K562 treated with DMSO at 1 percent for 48 hours (cell line): ENCODE results near the gene MRPL14. TPM values are rescaled to one million over a fixed set of nuclear protein-coding genes. Genes with fewer than 3 reads are reported as not detected.

Experiments used
- total RNA-seq: library from RNA; unstranded; fragments of 300-600 nt; gene quantifications from 2 replicates; pipeline ENCODE4 v1.2.3, GENCODE V29; 2022; ENCODE audit warnings: low replicate concordance; ENCODE audit errors: extremely low read depth

The MRPL14 gene
- not detected in 2 replicates for total RNA-seq

DNA sequence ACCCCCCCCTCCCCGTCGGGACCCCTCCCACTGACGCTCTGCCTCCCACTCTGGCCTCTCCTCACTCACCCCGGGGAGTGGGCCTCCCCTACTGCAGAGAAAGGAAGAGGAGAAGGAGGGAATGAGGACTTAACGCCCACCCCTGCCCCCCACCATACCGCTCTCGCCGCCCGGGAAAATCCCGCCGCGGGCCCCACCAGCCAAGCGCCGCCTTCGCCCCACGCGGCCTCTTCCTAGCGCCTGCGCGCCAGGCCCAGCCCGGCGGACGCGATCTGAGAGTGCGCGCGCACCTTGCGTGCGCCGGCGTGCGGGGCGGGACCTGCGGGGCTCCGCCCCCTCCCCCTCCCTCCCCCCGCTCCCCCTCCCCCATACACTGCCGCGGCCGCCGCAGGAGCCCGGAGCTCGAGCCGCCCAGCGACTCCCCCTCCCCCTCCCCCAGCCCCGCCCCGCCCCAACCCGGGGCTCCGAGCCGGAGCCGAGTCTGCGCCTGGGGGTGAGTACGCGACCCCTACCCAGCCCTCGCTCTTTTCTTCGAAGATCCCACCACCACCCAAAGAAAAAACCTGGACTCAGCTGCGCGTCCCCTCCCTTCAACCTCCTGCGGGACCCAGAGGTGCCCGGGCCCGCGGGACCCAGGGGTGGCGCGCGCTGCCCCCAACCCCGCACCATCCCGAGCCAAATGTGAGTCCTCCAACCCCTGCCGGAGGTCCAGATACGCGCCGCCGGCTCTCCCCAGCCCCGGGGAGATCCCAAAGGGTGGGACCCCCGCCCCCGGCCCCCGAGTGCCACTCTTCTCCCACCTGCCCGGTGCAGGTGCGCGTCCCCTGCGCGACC, at the start of gene MRPL14, which contains the start of gene TMEM63B:
MRPL14 (minus strand) TSS at position 267 of the 834 bp plus-strand sequence. CDS start 10,841 bp downstream, outside the sequence.
TMEM63B (plus strand) TSS at position 369 of the 834 bp plus-strand sequence. CDS start 7,031 bp downstream, outside the sequence.

DNA sequence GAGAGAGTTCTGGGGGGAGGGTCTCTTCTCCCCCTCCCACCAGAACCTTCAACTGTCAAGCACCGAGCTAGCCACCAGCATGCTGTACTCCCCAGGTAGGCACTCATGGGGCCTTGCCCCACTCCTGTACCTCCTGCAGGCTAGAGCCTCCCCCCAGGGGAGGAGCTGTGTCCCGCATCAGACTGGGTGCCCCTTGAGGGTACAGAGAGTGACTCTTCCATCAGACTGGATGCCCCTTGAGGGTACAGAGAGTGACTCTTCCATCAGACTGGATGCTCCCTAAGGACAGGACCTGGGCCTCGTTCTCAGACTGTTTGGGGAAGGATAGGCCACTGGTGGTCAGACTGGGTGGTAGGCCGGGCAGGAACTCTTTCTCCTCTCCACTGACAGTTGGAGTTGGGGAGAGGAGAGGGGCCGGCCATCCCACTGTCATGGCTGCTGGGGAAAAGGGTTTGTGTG, 31.5 kb upstream of the MRPL14 start, which contains the start of gene CAPN11:
CAPN11 (plus strand) TSS at position 51 of the 459 bp plus-strand sequence; CDS start at position 80, 29 bp downstream.

Other genes starting within 250 kb of the MRPL14 start
- gene TMEM63B, start 102 bp upstream of the MRPL14 start, total RNA-seq = not detected in 2 replicates
- gene CAPN11, start 31.4 kb upstream of the MRPL14 start, total RNA-seq = not detected in 2 replicates
- gene MYMX, start 89.5 kb upstream of the MRPL14 start, total RNA-seq = not detected in 2 replicates
- 971 TPM in 1 of 2 replicates, not detected in the other for gene SLC29A1, start 96.1 kb upstream of the MRPL14 start, total RNA-seq
- 694 and 765 TPM in 2 replicates for gene HSP90AB1, start 119.6 kb upstream of the MRPL14 start, total RNA-seq
- not detected in 2 replicates for gene SLC35B2, start 130.1 kb upstream of the MRPL14 start, total RNA-seq
- gene NFKBIE, start 138.1 kb upstream of the MRPL14 start, total RNA-seq = not detected in 2 replicates
- not detected in 2 replicates for gene TMEM151B, start 143.0 kb upstream of the MRPL14 start, total RNA-seq
- not detected in 2 replicates for gene AARS2, start 185.9 kb upstream of the MRPL14 start, total RNA-seq
- not detected in 2 replicates for gene SPATS1, start 215.2 kb upstream of the MRPL14 start, total RNA-seq